Stimulated activated CD8-positive, alpha-beta memory T cell treated with anti-CD3 and anti-CD28 coated beads, Interleukin-12 subunit alpha, Interleukin-12 subunit beta, amount 100 ng/mL, for 24 hours (primary cell): ENCODE measurements around the gene VSIG1.

Experiments used
- DNase-seq: peaks from one replicate; pipeline ENCODE4 v3.0.0-alpha.2; 2020; ENCODE audit errors: extremely low read depth

VSIG1 gene

GRCh38 chrX:108064001-108064400 is 19.1 kb downstream of the VSIG1 start:
- DNase-seq = no peak

GRCh38 chrX:108064613-108065012 is 19.7 kb downstream of the VSIG1 start:
- no peak for DNase-seq

GRCh38 chrX:108068121-108068520 is 23.3 kb downstream of the VSIG1 start:
- no peak for DNase-seq

- no peak for DNase-seq
These were observed 26.0 kb downstream of the VSIG1 start for GRCh38 chrX:108070891-108071290.

- DNase-seq = no peak
These were observed 26.7 kb downstream of the VSIG1 start for GRCh38 chrX:108071578-108071977.

- DNase-seq = no peak
These were observed 27.9 kb downstream of the VSIG1 start for GRCh38 chrX:108072746-108073145.

- DNase-seq = no peak
These were observed 36.2 kb downstream of the VSIG1 start for GRCh38 chrX:108081110-108081509.

GRCh38 chrX:108087792-108088191 is 42.9 kb downstream of the VSIG1 start:
- no peak for DNase-seq

GRCh38 chrX:108088511-108088910 is 43.6 kb downstream of the VSIG1 start:
- DNase-seq = no peak

GRCh38 chrX:108090491-108091263 is 45.8 kb downstream of the VSIG1 start:
- no peak for DNase-seq

- peak; percentile 70 for DNase-seq
These were observed 46.5 kb downstream of the VSIG1 start, which contains the start of the genes ATG4A and PSMD10 for GRCh38 chrX:108091264-108091877. Gene ATG4A (plus strand): TSS chrX:108091778. CDS start chrX:108091827, 49 bp downstream. Gene PSMD10 (minus strand): TSS chrX:108091542. CDS start chrX:108091520, 22 bp downstream.

GRCh38 chrX:108091878-108092291 is 47.0 kb downstream of the VSIG1 start:
- no peak for DNase-seq

- no peak for DNase-seq
These were observed 52.5 kb downstream of the VSIG1 start for GRCh38 chrX:108097380-108097779.

GRCh38 chrX:108105473-108105872 is 60.6 kb downstream of the VSIG1 start:
- DNase-seq = no peak

GRCh38 chrX:108114541-108114940 is 69.7 kb downstream of the VSIG1 start:
- no peak for DNase-seq

- no peak for DNase-seq
These were observed 73.1 kb downstream of the VSIG1 start for GRCh38 chrX:108117988-108118387.

- no peak for DNase-seq
These were observed 76.4 kb downstream of the VSIG1 start for GRCh38 chrX:108121291-108121690.

GRCh38 chrX:108122748-108123147 is 77.9 kb downstream of the VSIG1 start:
- no peak for DNase-seq

GRCh38 chrX:108123591-108124366 is 78.9 kb downstream of the VSIG1 start:
- DNase-seq = no peak

- DNase-seq = no peak
These were observed 81.8 kb downstream of the VSIG1 start for GRCh38 chrX:108126661-108127060.

GRCh38 chrX:108127152-108127551 is 82.3 kb downstream of the VSIG1 start:
- DNase-seq = no peak
